BJ (cell line): Measurements from ENCODE around the gene SGSM1. TPM values are rescaled to one million over a fixed set of nuclear protein-coding genes. Genes with fewer than 3 reads are reported as not detected.
A peak's percentile ranks its signal among the peaks of the same experiment; 100 is the strongest.

ENCODE experiments used
- CTCF ChIA-PET: fragments of 350-600 bp; formaldehyde crosslinking; extraction: SDS; loops from one replicate; lab custom pipeline; 2021; ENCODE audit warnings: antibody characterized with exemption, inconsistent platforms; lab: Yijun Ruan, JAX
- POLR2A ChIA-PET: fragments of 300-600 bp; sonication (Branson Sonifier 250); formaldehyde crosslinking; extraction: SDS; loops from one replicate; lab custom pipeline; 2021; ENCODE audit warnings: antibody characterized with exemption; lab: Charles Lee
- DNase-seq: peaks from one replicate; pipeline ENCODE4 v3.0.0-alpha.2; 2011; ENCODE audit warnings: low read depth
- H3K27me3 ChIP-seq: 2 replicates; pipeline ENCODE4 v1.6.0; 2011; ENCODE audit warnings: low read length; ENCODE audit not compliant: control insufficient read depth, insufficient read depth
- H3K36me3 ChIP-seq: 2 replicates; pipeline ENCODE4 v1.5.1; 2011; ENCODE audit warnings: low read length; ENCODE audit not compliant: control insufficient read depth, insufficient read depth
- H3K4me3 ChIP-seq: 2 replicates; pipeline ENCODE4 v1.5.1; 2011; ENCODE audit warnings: low read depth, mild to moderate bottlenecking, control low read depth, low read length
- CTCF ChIP-seq: IDR thresholded peaks from 2 replicates; pipeline ENCODE4 v1.5.1; 2011; ENCODE audit warnings: low read depth, mild to moderate bottlenecking, control low read depth, inconsistent platforms, low read length, moderate library complexity; ENCODE audit not compliant: insufficient read depth
- polyA plus RNA-seq: library from polyadenylated mRNA; depleted of rRNA; stranded (reverse); fragments of >200 nt; gene quantifications from 2 replicates; pipeline ENCODE4 v1.2.3, GENCODE V29; 2011

The SGSM1 gene
- polyA plus RNA-seq, 1 experiment: not detected

- no peak for TF ChIP-seq CTCF
- Histone ChIP-seq H3K4me3 (no peak overlapping the region), H3K27me3 (peaks cover 6% of the 10 kb centered on the region), H3K36me3 (no peaks in the 10 kb centered on the region)
- ChIA-PET CTCF (no interaction called here), POLR2A (no interaction called here)
- DNase-seq: no peak
Measured at GRCh38 chr22:24761888-24762675, 43.9 kb upstream of the SGSM1 start.

- H3K4me3 ChIP-seq: no peak overlapping the region
- ChIA-PET CTCF (no interaction called here), POLR2A (no interaction called here)
- peaks cover 6% of the 10 kb centered on the region for H3K27me3 ChIP-seq
- no peak for TF ChIP-seq CTCF
- no peak for DNase-seq
- no peaks in the 10 kb centered on the region for H3K36me3 ChIP-seq
Measured at GRCh38 chr22:24763872-24764485, 42.0 kb upstream of the SGSM1 start.

GRCh38 chr22:24765166-24765565 lies 40.8 kb upstream of the SGSM1 start:
- Histone ChIP-seq H3K36me3 (no peaks in the 10 kb centered on the region), H3K27me3 (peaks cover 4% of the 10 kb centered on the region), H3K4me3 (no peak overlapping the region)
- no peak for TF ChIP-seq CTCF
- CTCF ChIA-PET: no interaction called here
- POLR2A ChIA-PET: no interaction called here
- no peak for DNase-seq

- no peaks in the 10 kb centered on the region; the same call in 1 of the 2 replicates for H3K27me3 ChIP-seq
- H3K4me3 ChIP-seq: no peak overlapping the region
- no peak for DNase-seq
- TF ChIP-seq CTCF: peak; percentile 72
- no peaks in the 10 kb centered on the region for H3K36me3 ChIP-seq
- ChIA-PET CTCF (interaction anchor here (0.6 to 6.3 kb wide), 12 partner anchors 10 to 542 kb away, joined by 3 to 81 read pairs (median 4); no protein-coding TSS in a partner anchor), POLR2A (no interaction called here)
Measured at GRCh38 chr22:24768537-24769374, 37.3 kb upstream of the SGSM1 start.
